Mesendoderm (in vitro differentiated cells): ENCODE measurements around the gene GNAI2.

Experiments
- DNase-seq: peaks from one replicate; pipeline ENCODE4 v3.0.0; 2013
- H2AK5ac ChIP-seq: 2 replicates; pipeline ENCODE4 v1.6.1; 2013; ENCODE audit warnings: low read length, inconsistent platforms
- H2BK120ac ChIP-seq: 2 replicates; pipeline ENCODE4 v1.6.1; 2013; ENCODE audit warnings: low read depth, mild to moderate bottlenecking, low read length, moderate library complexity, mixed read lengths
- H2BK15ac ChIP-seq: replicated peaks from 2 replicates; pipeline ENCODE4 v1.6.1; 2013; ENCODE audit warnings: low read depth, mild to moderate bottlenecking, moderate library complexity
- H2BK5ac ChIP-seq: 2 replicates; pipeline ENCODE4 v1.6.1; 2013; ENCODE audit warnings: low read length, inconsistent platforms
- H3K18ac ChIP-seq: 2 replicates; pipeline ENCODE4 v1.6.1; 2013; ENCODE audit warnings: mild to moderate bottlenecking, low read length, mixed read lengths
- H3K23ac ChIP-seq: one replicate; pipeline ENCODE4 v1.6.1; 2013; ENCODE audit warnings: low read length
- H3K27ac ChIP-seq: 2 replicates; pipeline ENCODE4 v1.5.1; 2013; ENCODE audit warnings: low read depth, mild to moderate bottlenecking, inconsistent platforms, low read length, moderate library complexity
- H3K27me3 ChIP-seq: 2 replicates; pipeline ENCODE4 v1.6.1; 2013; ENCODE audit warnings: low read length, control low read depth, mild to moderate bottlenecking, inconsistent platforms; ENCODE audit not compliant: insufficient read depth, poor library complexity
- H3K36me3 ChIP-seq: 2 replicates; pipeline ENCODE4 v1.6.1; 2013; ENCODE audit warnings: low read length, inconsistent platforms; ENCODE audit not compliant: control insufficient read depth, insufficient read depth
- H3K4ac ChIP-seq: one replicate; pipeline ENCODE4 v1.6.1; 2013; ENCODE audit warnings: low read depth, mild to moderate bottlenecking, low read length, moderate library complexity
- H3K4me1 ChIP-seq: 2 replicates; pipeline ENCODE4 v1.6.1; 2013; ENCODE audit warnings: low read depth, low read length, inconsistent platforms; ENCODE audit not compliant: control insufficient read depth
- H3K4me2 ChIP-seq: 2 replicates; pipeline ENCODE4 v1.6.1; 2013; ENCODE audit warnings: low read length
- H3K4me3 ChIP-seq: 2 replicates; pipeline ENCODE4 v1.5.1; 2013; ENCODE audit warnings: mild to moderate bottlenecking, low read length
- H3K56ac ChIP-seq: one replicate; pipeline ENCODE4 v1.6.1; 2013; ENCODE audit warnings: low read length
- H3K79me1 ChIP-seq: 2 replicates; pipeline ENCODE4 v1.6.1; 2013; ENCODE audit warnings: low read length, inconsistent platforms
- H3K79me2 ChIP-seq: 2 replicates; pipeline ENCODE4 v1.6.1; 2013; ENCODE audit warnings: mild to moderate bottlenecking, low read length; ENCODE audit not compliant: control insufficient read depth, insufficient read depth
- H3K9ac ChIP-seq: 2 replicates; pipeline ENCODE4 v1.6.1; 2013; ENCODE audit warnings: low read length, inconsistent platforms
- H4K5ac ChIP-seq: one replicate; pipeline ENCODE4 v1.6.1; 2013; ENCODE audit warnings: low read length
- H4K8ac ChIP-seq: one replicate; pipeline ENCODE4 v1.6.1; 2013; ENCODE audit warnings: low read depth, mild to moderate bottlenecking, control low read depth, low read length, moderate library complexity
- WGBS: extraction: QIAGEN DNeasy Blood & Tissue Kit; methylation state at CpG from one replicate; pipeline ENCODE4 v1.1.7; 2013; ENCODE audit warnings: low lambda C conversion rate, missing lambda C conversion rate; ENCODE audit not compliant: insufficient coverage; ENCODE audit errors: extremely low coverage; 5-methylcytosine and 5-hydroxymethylcytosine counted together

GNAI2 gene

DNA sequence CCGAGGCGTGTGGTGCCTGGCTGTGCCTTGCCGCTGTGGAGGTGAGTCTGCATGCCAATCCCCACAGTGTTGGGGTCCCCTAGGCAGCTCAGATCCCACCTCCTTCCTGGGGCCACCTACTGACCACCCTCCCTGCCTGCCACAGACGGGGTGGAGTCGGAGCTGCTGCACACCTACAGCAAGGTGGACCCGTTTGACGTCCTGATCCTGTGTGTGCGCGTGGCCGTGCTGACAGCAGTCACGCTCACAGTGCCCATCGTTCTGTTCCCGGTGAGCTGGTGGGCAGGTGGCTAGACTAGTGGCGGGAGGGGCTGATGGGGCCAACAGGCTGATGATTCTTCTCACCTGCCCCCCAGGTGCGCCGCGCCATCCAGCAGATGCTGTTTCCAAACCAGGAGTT, 17.6 kb upstream of the GNAI2 start:
- Histone ChIP-seq H2BK15ac (no peak overlapping the region), H2BK5ac (no peak overlapping the region), H3K18ac (no peak overlapping the region), H3K4ac (no peak overlapping the region), H3K4me3 (no peak overlapping the region), H3K79me1 (no peaks in the 10 kb centered on the region), H2BK120ac (no peak overlapping the region), H3K23ac (no peak overlapping the region), H3K9ac (no peak overlapping the region), H3K79me2 (no peaks in the 10 kb centered on the region), H4K5ac (no peak overlapping the region), H3K36me3 (no peaks in the 10 kb centered on the region), H2AK5ac (no peak overlapping the region), H3K27me3 (no peaks in the 10 kb centered on the region), H3K4me2 (no peak overlapping the region), H4K8ac (no peak overlapping the region), H3K27ac (no peak overlapping the region), H3K4me1 (no peaks in the 10 kb centered on the region), H3K56ac (no peak overlapping the region)
- WGBS = no CpG with 5 or more reads among the region's 17 CpGs
- DNase-seq = no peak

DNA sequence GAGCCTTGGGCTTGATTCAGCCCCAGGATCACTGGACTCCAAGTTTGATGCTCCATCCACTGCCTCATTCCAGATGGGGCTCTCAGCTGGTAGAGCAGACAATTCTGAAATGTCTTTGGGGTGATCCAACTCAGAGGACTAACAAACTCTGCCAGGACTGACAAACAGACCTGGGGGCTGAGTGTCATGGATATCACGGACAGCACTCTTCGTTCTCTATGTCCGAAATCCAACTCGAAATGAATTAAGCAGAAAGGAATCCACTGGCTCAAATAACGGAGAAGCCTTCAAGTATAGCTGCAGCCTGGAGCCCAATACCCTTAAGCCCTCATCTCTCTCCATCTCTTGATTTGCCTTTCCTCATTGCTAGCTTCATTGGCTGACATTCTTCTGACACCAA, 16.7 kb upstream of the GNAI2 start:
- Histone ChIP-seq H2BK15ac (no peak overlapping the region), H3K27me3 (no peaks in the 10 kb centered on the region), H3K79me2 (no peaks in the 10 kb centered on the region), H3K23ac (no peak overlapping the region), H4K8ac (no peak overlapping the region), H3K4me2 (no peak overlapping the region), H3K9ac (no peak overlapping the region), H4K5ac (no peak overlapping the region), H3K4ac (no peak overlapping the region), H3K4me3 (no peak overlapping the region), H3K56ac (no peak overlapping the region), H3K79me1 (no peaks in the 10 kb centered on the region), H3K27ac (no peak overlapping the region), H3K4me1 (no peaks in the 10 kb centered on the region), H2AK5ac (no peak overlapping the region), H3K18ac (no peak overlapping the region), H2BK120ac (no peak overlapping the region), H2BK5ac (no peak overlapping the region), H3K36me3 (no peaks in the 10 kb centered on the region)
- DNase-seq = no peak
- no CpG with 5 or more reads among the region's 5 CpGs for WGBS

GRCh38 chr3:50220109-50220508, 15.9 kb upstream of the GNAI2 start:
- H3K4me3 ChIP-seq = no peak overlapping the region
- DNase-seq = no peak
- H3K18ac ChIP-seq = no peak overlapping the region
- no peak overlapping the region for H2BK5ac ChIP-seq
- no peak overlapping the region for H3K23ac ChIP-seq
- H2BK15ac ChIP-seq = no peak overlapping the region
- no peak overlapping the region for H3K9ac ChIP-seq
- H3K56ac ChIP-seq = no peak overlapping the region
- no CpG with 5 or more reads among the region's 6 CpGs for WGBS
- no peaks in the 10 kb centered on the region for H3K79me2 ChIP-seq
- H2BK120ac ChIP-seq = no peak overlapping the region
- no peak overlapping the region for H3K27ac ChIP-seq
- H4K5ac ChIP-seq = no peak overlapping the region
- no peak overlapping the region for H4K8ac ChIP-seq
- H3K79me1 ChIP-seq = no peaks in the 10 kb centered on the region
- H3K4ac ChIP-seq = no peak overlapping the region
- H2AK5ac ChIP-seq = no peak overlapping the region
- no peaks in the 10 kb centered on the region for H3K27me3 ChIP-seq
- no peak overlapping the region for H3K4me2 ChIP-seq
- H3K36me3 ChIP-seq = no peaks in the 10 kb centered on the region
- no peaks in the 10 kb centered on the region for H3K4me1 ChIP-seq

DNA sequence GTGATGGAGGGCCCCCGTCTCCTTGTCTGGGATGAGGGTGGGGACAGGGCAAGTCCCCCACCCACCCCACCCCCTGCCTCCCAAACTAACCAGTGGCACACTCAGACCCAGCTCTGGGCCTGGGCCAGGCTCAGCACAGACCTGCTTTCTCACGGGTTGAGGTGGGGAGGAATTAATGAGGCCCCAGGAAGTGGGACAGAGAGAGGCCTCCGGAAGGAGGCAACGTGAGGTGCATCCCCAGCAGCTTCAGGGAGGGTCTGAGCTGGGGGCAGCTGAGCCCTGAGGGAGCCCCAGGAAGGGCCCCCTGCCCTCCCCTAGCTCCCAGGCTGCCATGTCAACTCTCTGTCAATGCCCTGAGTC, 15.0 kb upstream of the GNAI2 start:
- no peak overlapping the region for H2BK15ac ChIP-seq
- no peak overlapping the region for H4K8ac ChIP-seq
- H3K79me2 ChIP-seq = no peaks in the 10 kb centered on the region
- no peak overlapping the region for H4K5ac ChIP-seq
- no peak overlapping the region for H3K18ac ChIP-seq
- no peak overlapping the region for H2AK5ac ChIP-seq
- H3K79me1 ChIP-seq = no peaks in the 10 kb centered on the region
- no peak overlapping the region for H3K9ac ChIP-seq
- no CpG with 5 or more reads among the region's 4 CpGs for WGBS
- H3K56ac ChIP-seq = no peak overlapping the region
- H3K4me3 ChIP-seq = no peak overlapping the region
- no peaks in the 10 kb centered on the region for H3K36me3 ChIP-seq
- no peak for DNase-seq
- H3K23ac ChIP-seq = no peak overlapping the region
- no peak overlapping the region for H2BK120ac ChIP-seq
- no peak overlapping the region for H2BK5ac ChIP-seq
- no peak overlapping the region for H3K27ac ChIP-seq
- no peak overlapping the region for H3K4me2 ChIP-seq
- no peaks in the 10 kb centered on the region for H3K27me3 ChIP-seq
- H3K4ac ChIP-seq = no peak overlapping the region
- no peaks in the 10 kb centered on the region for H3K4me1 ChIP-seq

DNA sequence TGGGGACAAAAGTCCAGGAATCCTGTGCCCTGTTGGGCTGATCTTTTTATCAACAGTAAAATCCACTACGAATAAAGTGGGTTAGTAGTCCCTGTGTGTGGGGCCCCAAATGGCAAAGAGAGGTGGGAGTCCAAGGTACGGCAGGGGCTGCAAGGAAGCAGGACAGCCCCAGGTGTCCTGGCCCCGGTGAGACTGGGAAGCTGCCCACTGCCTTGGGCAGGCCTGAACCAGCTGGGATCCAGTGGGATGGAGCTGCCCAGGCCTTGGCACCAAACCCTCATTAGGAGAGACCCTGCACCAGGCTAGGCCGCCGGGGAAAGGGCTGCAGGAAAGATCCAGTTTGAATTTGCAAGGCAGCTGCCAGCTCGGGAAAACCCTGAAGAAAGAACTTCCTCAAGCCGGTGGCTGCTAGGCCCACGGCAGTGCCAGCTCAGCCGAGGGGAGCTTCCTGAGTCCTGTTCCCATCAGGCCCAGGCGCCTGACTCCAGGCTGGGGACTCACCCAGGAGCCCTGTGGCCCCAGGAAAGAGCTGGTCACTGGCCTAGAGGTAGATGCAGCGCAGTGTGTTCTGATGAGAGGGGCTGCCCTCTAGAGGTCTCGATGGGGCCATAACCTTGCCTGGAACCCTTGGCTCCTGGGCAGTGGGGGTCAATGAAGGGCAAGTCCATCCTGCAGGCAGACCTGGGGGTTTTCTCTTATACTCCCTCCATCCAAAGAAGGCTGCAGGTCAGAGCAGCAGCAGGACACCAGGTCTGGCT, 14.4 kb upstream of the GNAI2 start:
- Histone ChIP-seq H3K9ac (peak overlapping the region; percentile 8), H3K4me1 (no peaks in the 10 kb centered on the region), H2BK15ac (no peak overlapping the region), H4K5ac (no peak overlapping the region), H3K79me2 (no peaks in the 10 kb centered on the region), H3K4ac (no peak overlapping the region), H3K27me3 (no peaks in the 10 kb centered on the region), H3K4me3 (no peak overlapping the region), H4K8ac (no peak overlapping the region), H2AK5ac (no peak overlapping the region), H3K79me1 (no peaks in the 10 kb centered on the region), H3K18ac (no peak overlapping the region), H3K36me3 (no peaks in the 10 kb centered on the region), H3K23ac (no peak overlapping the region), H2BK5ac (no peak overlapping the region), H2BK120ac (no peak overlapping the region), H3K4me2 (no peak overlapping the region), H3K56ac (no peak overlapping the region), H3K27ac (no peak overlapping the region)
- no CpG with 5 or more reads among the region's 12 CpGs for WGBS
- DNase-seq = peak; percentile 78

GRCh38 chr3:50222169-50222528, 13.9 kb upstream of the GNAI2 start:
- H2BK120ac ChIP-seq = no peak overlapping the region
- no peak overlapping the region for H2BK5ac ChIP-seq
- H3K4me3 ChIP-seq = no peak overlapping the region
- H3K18ac ChIP-seq = no peak overlapping the region
- H3K27ac ChIP-seq = no peak overlapping the region
- no peak overlapping the region for H3K9ac ChIP-seq
- no peaks in the 10 kb centered on the region for H3K27me3 ChIP-seq
- no CpG with 5 or more reads among the region's 1 CpG for WGBS
- no peaks in the 10 kb centered on the region for H3K4me1 ChIP-seq
- H3K79me2 ChIP-seq = no peaks in the 10 kb centered on the region
- no peak overlapping the region for H2BK15ac ChIP-seq
- no peak overlapping the region for H2AK5ac ChIP-seq
- H3K79me1 ChIP-seq = no peaks in the 10 kb centered on the region
- no peak overlapping the region for H4K8ac ChIP-seq
- H4K5ac ChIP-seq = no peak overlapping the region
- DNase-seq = no peak
- no peak overlapping the region for H3K4me2 ChIP-seq
- H3K4ac ChIP-seq = no peak overlapping the region
- no peak overlapping the region for H3K56ac ChIP-seq
- no peak overlapping the region for H3K23ac ChIP-seq
- no peaks in the 10 kb centered on the region for H3K36me3 ChIP-seq
